ENCODE measurements around the gene ST6GAL1.

- TF ChIP-seq RBFOX2 (IDR thresholded peaks at IDR 0.05; ENCODE audit: low read depth, low read length) (no peak), TAF1 (CRISPR knock-in tag; IDR thresholded peaks at IDR 0.05) (no peak), JUN (CRISPR knock-in tag; IDR thresholded peaks at IDR 0.05) (no peak), TCF7L2 (IDR thresholded peaks at IDR 0.05; ENCODE audit: low read depth, low read length) (no peak), NFYB (CRISPR knock-in tag; IDR thresholded peaks at IDR 0.05) (no peak), ZNF841 (CRISPR knock-in tag; IDR thresholded peaks at IDR 0.05; ENCODE audit: borderline replicate concordance) (no peak)
These were observed 22.7 kb downstream of the ST6GAL1 start for GRCh38 chr3:186953011-186953487.

All from HepG2 (cell line).